AG04449 (cell line): ENCODE results near the gene TOB2.
"Not testable (repeated sequence)": the region's sequence is repeated elsewhere in the genome, so short reads cannot be mapped to it uniquely, and the experiment has no call there.

Experiments
- CTCF ChIA-PET: fragments of 350-600 bp; formaldehyde crosslinking; extraction: SDS; loops from one replicate; lab custom pipeline; 2021; ENCODE audit warnings: antibody characterized with exemption; lab: Yijun Ruan, JAX
- POLR2A ChIA-PET: fragments of 400-600, 350-600 bp; formaldehyde crosslinking; extraction: SDS; loops from one replicate; lab custom pipeline; 2020; ENCODE audit warnings: antibody characterized with exemption, inconsistent platforms; lab: Yijun Ruan, JAX
- DNase-seq: peaks from one replicate; pipeline ENCODE4 v3.0.0-alpha.2; 2010; ENCODE audit warnings: low read depth, low spot score
- H3K4me3 ChIP-seq: 2 replicates; pipeline ENCODE4 v1.5.1; 2011; ENCODE audit warnings: low read depth, mild to moderate bottlenecking, control low read depth, low read length
- TF ChIP-seq, protein P1 (sequence below): IDR thresholded peaks from one replicate; pipeline ENCODE4 v1.5.1; 2011; ENCODE audit warnings: mild to moderate bottlenecking, moderate library complexity, low read length, control low read depth, inconsistent platforms; ENCODE audit not compliant: insufficient read depth; ENCODE audit errors: missing control alignments

TOB2 gene

DNA sequence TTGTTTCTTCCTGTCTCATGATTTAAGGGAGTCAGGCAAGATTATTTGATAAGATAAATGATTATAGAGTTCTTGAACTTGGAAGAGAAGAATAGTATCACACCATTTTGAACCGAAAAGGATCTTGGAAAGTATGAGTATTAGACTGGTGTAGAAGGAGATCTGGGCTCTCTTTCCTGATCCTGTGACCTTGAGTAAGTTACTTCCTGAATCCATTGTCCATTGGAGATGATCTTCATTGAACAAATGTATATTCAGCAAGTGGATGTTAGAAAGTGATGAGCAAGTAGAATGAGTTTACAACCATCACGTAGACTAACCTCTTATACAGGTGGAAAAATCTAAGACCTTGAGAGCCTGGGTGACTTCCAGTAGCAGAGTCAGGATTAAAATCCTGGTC lies 24.3 kb upstream of the TOB2 start:
- H3K4me3 ChIP-seq = no peak overlapping the region
- DNase-seq = no peak
- TF ChIP-seq, protein P1, sequence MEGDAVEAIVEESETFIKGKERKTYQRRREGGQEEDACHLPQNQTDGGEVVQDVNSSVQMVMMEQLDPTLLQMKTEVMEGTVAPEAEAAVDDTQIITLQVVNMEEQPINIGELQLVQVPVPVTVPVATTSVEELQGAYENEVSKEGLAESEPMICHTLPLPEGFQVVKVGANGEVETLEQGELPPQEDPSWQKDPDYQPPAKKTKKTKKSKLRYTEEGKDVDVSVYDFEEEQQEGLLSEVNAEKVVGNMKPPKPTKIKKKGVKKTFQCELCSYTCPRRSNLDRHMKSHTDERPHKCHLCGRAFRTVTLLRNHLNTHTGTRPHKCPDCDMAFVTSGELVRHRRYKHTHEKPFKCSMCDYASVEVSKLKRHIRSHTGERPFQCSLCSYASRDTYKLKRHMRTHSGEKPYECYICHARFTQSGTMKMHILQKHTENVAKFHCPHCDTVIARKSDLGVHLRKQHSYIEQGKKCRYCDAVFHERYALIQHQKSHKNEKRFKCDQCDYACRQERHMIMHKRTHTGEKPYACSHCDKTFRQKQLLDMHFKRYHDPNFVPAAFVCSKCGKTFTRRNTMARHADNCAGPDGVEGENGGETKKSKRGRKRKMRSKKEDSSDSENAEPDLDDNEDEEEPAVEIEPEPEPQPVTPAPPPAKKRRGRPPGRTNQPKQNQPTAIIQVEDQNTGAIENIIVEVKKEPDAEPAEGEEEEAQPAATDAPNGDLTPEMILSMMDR = no peak
- ChIA-PET CTCF (interaction anchor here (0.7 to 2.3 kb wide), 2 partner anchors 11 to 67 kb away, joined by 3 to 8 read pairs; no protein-coding TSS in a partner anchor), POLR2A (no interaction called here)

DNA sequence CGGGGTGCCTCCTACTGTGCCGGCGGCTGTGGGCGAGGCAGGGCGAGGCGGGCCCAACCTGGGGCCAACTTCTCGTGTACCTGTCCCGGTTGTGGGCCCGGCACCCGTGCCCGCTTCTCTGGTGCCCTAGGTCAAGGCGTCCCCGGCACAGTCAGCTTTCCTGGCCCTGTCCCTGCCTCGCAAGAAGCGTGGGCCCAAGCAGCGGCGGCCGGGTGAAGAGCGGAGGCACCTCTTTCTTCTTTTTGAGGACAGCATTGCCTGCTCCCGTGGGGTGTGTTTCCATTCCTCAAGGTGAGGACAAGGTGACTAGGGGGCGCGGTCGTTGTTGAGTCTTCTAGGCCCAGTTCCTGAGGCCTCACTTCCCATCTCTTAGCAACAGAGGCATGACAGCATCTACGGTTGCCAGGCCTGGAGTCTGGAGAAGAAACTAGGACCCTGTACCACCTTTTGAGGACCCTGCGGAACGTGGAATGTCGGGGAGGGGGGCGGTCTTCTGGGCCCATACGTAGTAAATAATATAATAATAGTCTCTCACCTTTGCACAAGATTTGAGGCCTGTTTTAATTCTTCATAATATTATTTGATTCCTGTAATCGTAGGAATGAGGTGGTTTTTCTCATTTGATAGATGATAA lies 22.7 kb upstream of the TOB2 start:
- ChIA-PET CTCF (interaction anchor here (0.9 to 1.8 kb wide), 2 partner anchors 49 to 65 kb away, joined by 3 to 16 read pairs; no protein-coding TSS in a partner anchor), POLR2A (interaction anchor here (0.7 to 3.5 kb wide), 4 partner anchors 8 to 24 kb away, joined by 3 to 50 read pairs (median 7); partner anchors contain the start of gene TOB2)
- peak overlapping the region; percentile 95 for H3K4me3 ChIP-seq
- DNase-seq = no peak
- TF ChIP-seq, protein P1 = no peak

- TF ChIP-seq, protein P1 = no peak
- CTCF ChIA-PET = interaction anchor here (0.9 to 1.8 kb wide), 4 partner anchors 10 to 64 kb away, joined by 3 to 16 read pairs (median 4); no protein-coding TSS in a partner anchor
- POLR2A ChIA-PET = interaction anchor here (0.5 to 3.5 kb wide), 11 partner anchors 9 to 228 kb away, joined by 3 to 50 read pairs (median 3); partner anchors contain the start of genes TEF and TOB2
- peak within 1 kb of the TSS; percentile 95 for H3K4me3 ChIP-seq
- peak; percentile 89 for DNase-seq
These were observed 22.0 kb upstream of the TOB2 start, which contains the start of the genes ACO2 and PHF5A for GRCh38 chr22:41468381-41469217. ACO2 (plus strand) TSS chr22:41469117; CDS start chr22:41469147, 30 bp downstream. PHF5A (minus strand) TSS chr22:41468692; CDS start chr22:41468653, 39 bp downstream.

- TF ChIP-seq, protein P1 = no peak
- ChIA-PET CTCF (interaction anchor here (0.7 to 1.4 kb wide), 2 partner anchors 56 kb away, joined by 4 read pairs; no protein-coding TSS in a partner anchor), POLR2A (interaction anchor here (1.0 kb wide), 1 partner anchor 13 kb away, joined by 3 read pairs; no protein-coding TSS in a partner anchor)
- no peak for DNase-seq
- no peak overlapping the region for H3K4me3 ChIP-seq
These were observed 15.3 kb upstream of the TOB2 start for GRCh38 chr22:41461901-41462300.

GRCh38 chr22:41460071-41460470 lies 13.5 kb upstream of the TOB2 start:
- CTCF ChIA-PET = interaction anchor here (0.8 to 0.9 kb wide), 2 partner anchors 11 to 56 kb away, joined by 3 read pairs; no protein-coding TSS in a partner anchor
- DNase-seq, H3K4me3 ChIP-seq: not testable (repeated sequence)
- POLR2A ChIA-PET = interaction anchor here (0.7 to 1.3 kb wide), 3 partner anchors 8 to 13 kb away, joined by 3 to 4 read pairs (median 3); partner anchors contain the start of genes PHF5A and TOB2

- H3K4me3 ChIP-seq = no peak overlapping the region
- no peak for DNase-seq
- ChIA-PET CTCF (interaction anchor here (1.8 kb wide), 1 partner anchor 9 kb away, joined by 5 read pairs; the partner anchor contains the start of gene PHF5A), POLR2A (interaction anchor here (1.2 to 1.3 kb wide), 2 partner anchors 9 to 12 kb away, joined by 3 to 4 read pairs; partner anchors contain the start of genes PHF5A and TOB2)
- TF ChIP-seq, protein P1 = no peak
These were observed 12.8 kb upstream of the TOB2 start for GRCh38 chr22:41459431-41459830.
